ENCODE measurements around the gene POU3F4.

Gene POU3F4

DNA sequence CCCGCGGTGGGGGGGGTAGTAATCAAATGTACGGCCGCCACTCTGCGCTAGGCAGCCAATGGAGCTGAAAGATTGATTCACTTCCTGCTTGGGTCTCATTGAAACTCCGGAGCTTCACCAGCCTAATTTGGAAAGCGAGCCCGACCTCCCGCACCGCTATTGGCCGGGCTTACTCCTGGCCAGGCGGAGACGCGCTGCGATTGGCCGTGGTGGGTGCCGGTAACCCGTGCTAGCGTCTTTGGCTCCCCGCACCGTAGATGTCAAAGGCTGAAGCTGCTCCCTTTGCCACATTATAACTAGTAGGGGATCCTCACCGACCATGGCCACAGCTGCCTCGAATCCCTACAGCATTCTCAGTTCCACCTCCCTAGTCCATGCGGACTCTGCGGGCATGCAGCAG is at the start of gene POU3F4:
TSS of gene POU3F4 (plus strand) at position 285 of the 400 bp plus-strand sequence. CDS start at position 320, 35 bp downstream.
- DNase-seq = peak; percentile 39

DNA sequence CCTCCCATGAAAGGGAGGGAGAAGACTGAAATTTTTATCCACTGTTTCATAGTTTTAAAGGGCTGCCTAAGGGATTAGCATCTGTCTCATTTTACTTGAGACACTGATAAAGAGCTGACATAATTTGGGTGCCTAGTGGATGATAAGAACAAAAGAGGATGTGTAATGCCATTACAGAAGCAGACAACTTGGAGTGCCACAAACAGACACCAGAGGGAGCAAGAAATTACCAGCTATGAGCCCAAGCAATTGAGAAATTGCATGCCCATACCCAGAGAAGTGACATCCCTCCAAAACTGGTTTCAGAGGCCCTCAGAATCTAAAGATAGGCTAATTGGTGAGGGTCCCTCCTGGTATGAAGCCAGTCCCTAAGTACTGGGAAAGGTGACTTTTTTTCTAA is 38.5 kb upstream of the POU3F4 start:
- DNase-seq = no peak

DNA sequence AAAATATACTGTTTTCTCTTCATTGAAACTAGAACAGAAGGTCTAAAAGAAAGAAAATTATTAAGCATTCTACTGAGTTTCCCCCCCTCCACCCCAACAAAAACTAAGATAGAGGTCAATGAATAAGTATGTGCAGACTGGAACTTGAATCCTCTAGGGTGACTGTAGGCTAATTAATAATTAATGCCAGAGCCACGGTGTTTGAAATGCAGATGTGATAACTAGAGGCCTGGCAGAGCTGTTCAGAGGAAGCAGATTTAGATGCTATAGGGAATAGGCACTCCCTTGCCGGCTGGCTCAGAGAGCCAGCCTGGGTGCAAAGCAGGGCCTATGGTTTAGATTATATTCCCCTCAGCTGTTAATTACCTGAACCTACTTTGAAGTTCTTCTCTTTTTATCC is 12.2 kb upstream of the POU3F4 start:
- no peak for DNase-seq

DNA sequence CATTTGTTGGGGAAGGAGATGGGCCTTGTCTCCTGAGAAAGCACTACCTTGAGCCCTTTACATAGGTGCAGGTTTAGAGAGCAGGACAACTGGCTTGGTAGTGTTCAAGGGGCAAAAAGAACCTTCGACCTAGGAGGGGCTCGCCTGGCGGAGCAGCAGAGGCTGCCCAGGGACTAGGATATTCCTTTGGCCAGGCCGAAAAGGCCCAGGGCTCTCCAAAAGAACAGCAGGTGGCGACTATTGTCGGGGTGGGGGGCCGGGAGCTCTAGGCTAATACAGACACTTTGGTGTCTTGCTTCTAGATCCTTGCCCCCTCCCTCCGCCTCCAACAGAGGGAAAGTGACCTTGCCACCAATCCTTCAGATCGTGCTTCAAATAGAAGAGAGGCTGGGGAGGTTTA is 7.1 kb upstream of the POU3F4 start:
- DNase-seq = no peak

DNA sequence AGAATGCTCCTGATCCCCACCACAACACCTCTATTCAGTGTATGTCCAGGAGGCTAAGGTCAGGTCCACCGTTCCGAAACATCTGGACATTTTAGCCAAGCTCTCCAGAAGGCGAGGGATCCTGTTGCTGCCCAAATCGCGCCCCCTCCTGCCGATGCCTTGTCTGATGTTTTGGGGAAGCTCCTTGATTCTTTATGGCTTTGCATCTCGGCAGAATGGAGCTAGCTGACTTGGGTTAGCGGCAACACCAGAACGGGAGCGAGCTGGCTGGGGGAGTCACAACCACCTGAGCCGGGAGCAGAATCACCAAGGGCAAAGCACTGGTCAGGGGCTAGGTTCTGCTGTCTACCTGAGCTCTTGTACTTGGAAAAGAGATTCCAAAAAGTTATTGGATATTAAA is 6.6 kb upstream of the POU3F4 start:
- no peak for DNase-seq

DNA sequence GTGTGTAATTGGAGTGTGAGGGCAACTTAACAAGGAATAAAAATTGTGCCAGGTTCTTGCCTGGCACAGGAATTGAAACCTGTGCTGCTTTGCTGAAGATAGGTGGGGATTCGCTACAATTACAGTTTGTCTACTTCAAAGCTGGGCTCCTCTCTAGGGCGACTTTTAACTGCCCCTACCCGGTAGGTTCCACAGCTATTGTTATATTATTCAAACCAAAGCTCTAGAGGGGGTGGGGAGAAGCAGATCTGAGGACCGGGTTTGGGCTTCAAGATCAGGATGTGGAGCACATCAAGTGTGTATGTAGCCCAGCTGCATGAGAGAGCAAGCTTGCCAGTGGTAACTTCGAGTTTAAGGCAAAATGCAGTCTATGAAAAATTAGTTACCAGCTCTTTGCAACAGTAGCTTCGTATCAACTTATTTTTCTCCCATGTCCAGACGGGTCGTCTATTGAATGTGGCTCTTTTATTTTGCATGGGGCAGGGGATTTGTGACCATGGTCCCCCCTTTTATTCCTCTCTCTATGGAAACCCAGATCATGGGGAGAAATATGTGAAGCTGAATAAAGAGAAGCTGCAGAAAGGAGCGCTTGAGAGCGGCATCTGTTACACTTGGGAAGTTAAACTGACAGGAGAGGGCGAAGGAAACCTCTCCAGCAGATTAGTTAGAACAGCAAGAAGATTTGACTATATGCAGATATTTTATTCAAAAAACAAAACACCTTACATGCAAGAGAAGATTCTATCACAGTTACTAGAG is 3.2 kb upstream of the POU3F4 start:
- DNase-seq = no peak

DNA sequence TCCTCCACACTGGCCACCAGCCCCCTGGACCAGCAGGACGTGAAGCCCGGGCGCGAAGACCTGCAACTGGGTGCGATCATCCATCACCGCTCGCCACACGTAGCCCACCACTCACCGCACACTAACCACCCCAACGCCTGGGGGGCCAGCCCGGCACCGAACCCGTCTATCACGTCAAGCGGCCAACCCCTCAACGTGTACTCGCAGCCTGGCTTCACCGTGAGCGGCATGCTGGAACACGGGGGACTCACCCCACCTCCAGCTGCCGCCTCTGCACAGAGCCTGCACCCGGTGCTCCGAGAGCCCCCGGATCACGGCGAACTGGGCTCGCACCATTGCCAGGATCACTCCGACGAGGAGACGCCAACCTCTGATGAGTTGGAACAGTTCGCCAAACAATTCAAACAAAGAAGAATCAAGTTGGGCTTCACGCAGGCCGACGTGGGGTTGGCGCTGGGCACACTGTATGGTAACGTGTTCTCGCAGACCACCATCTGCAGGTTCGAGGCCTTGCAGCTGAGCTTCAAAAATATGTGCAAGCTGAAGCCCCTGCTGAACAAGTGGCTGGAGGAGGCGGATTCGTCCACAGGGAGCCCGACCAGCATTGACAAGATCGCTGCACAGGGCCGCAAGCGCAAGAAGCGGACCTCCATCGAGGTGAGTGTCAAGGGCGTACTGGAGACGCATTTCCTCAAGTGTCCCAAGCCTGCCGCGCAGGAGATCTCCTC is 600 bp downstream of the POU3F4 start:
- no peak for DNase-seq

DNA sequence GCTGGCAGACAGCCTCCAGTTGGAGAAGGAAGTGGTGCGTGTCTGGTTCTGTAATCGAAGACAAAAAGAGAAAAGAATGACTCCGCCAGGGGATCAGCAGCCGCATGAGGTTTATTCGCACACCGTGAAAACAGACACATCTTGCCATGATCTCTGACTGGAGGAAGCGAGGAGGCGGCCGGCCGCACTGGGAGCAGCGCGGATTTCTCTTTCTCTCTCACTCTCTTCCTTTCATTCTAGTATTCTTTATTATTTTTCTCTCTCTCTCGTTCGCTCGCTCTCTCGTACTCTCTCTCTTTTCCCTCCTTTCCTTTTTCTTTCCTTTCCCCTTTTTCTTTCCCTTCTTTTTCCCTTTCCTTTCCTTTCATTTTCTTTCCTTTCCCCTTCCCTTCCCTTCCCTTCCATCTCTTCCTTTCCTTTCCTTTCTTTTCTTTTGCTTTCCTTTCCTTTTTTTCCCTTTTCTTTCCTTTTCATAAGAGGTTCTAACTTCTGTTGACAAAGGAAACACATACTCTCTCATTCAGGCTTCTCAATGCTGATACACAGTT is 1.2 kb downstream of the POU3F4 start:
- DNase-seq = no peak

DNA sequence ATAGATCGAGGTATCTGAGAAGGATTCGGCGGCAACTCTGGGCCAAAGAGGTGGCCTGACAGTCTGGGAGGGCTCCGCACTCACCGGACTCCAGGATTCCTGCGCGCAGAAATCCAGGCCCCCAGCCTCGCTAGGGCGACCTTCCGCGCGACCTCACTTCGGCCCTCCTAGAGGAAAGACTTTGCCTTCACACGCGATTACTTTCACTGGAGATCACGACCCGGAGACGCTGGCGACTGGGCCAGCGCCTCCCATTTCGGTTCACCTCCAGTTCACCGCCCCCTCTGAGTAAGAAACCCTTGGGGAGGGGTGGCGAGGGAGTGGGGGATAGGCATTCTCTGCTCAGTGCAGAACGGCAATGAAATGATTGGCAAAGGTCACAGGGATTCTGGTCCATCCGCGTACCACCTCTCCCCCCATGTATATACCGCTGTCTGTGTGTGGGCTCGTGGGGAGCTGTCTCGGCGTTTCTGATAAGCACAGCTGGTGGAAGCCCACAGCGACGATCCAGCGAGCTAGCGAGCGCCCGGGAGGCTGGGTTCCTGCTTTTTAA is 2.5 kb downstream of the POU3F4 start:
- DNase-seq = no peak

DNA sequence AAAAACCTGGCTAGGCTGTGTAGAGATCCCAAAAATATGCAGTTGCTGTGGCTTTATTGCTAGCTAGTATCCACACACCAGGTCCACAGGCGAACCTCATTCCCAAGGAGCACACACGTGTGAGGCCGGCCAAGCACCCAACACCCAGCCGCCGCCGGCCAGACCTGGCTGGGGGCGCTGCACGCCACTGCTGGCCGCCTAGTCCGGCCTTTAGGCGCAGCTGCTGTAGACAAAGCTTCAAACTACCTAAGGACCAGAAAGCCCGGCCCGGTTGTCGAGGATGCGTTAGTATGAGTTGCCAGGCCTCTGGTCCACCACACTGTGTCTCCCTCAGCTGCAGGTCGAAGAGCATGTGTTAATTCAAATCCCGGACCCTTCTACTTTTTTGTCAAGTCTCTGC is 3.1 kb downstream of the POU3F4 start:
- DNase-seq = no peak

DNA sequence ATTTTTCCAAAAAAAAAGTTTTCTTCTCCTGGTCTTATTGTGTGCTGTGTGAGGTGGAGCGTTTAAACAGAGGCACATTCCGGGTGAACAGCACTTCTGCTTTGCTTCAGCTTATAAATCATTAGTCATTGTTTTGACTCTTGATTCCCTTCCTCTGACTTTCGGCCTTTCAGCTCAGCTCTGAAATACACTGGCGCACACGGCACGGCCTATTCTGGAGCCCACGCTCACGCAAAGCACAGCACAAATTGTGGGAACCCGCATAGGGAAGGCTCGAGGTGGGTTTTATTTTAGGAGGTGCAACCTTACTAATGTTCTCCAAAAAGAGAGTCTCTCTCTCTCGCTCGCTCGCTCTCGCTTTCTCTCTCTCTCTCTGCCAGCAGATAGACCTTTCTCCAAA is 4.0 kb downstream of the POU3F4 start:
- DNase-seq = no peak

DNA sequence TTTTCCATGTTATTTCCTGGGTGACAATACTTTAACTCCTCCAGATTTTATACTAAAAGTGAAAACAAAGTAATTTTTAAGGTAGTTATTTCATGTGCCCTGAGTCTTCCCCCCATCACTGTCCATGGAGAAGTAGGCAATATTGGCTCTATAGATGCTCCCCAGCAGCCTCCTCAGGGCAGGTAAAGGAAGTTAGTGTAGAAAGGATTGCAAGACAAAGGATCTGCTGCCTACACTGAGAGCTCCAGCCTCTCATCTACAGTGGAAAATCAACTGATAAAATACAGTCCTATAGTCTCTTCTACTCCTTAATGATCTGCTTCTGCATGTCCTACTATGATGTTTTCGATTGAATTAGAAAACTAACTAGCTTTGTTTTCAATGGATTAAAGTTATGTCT is 8.5 kb downstream of the POU3F4 start:
- no peak for DNase-seq

DNA sequence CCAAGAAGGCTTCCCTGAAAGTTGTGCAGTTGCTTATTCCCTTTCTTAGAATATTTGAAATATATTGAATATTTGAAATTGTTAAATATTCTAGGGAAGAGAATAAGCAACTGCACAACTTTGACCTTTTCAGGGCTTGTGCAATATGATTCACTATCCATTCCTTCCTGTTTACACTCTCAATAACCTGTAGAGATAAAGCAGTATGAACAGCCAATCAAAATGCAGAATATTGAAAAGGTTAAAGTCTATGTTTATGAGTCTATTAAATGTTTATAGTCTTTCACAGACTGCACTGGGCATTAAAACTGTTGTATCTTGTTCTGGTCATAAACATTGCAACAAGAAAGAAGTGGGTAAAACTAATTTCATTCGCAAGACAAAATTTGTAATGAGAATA is 13.8 kb downstream of the POU3F4 start:
- no peak for DNase-seq

DNA sequence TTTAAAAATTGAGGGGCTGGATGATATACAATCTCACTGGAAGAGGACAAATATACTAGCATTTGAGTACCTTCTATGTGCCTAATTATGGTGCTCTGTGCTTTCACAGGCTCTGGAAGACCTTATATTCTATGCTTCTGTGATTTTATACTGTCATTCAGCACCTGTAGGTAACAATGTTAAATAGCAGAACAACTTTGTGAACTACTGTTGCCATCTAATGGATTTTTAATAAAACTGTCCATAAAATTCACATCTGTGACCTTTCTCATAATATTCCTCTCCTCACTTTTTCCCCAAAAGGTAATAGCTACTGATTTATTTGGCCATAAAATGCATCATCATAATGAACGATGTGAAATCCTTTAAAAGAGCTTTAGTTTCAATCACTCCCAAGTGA is 21.9 kb downstream of the POU3F4 start:
- no peak for DNase-seq

DNA sequence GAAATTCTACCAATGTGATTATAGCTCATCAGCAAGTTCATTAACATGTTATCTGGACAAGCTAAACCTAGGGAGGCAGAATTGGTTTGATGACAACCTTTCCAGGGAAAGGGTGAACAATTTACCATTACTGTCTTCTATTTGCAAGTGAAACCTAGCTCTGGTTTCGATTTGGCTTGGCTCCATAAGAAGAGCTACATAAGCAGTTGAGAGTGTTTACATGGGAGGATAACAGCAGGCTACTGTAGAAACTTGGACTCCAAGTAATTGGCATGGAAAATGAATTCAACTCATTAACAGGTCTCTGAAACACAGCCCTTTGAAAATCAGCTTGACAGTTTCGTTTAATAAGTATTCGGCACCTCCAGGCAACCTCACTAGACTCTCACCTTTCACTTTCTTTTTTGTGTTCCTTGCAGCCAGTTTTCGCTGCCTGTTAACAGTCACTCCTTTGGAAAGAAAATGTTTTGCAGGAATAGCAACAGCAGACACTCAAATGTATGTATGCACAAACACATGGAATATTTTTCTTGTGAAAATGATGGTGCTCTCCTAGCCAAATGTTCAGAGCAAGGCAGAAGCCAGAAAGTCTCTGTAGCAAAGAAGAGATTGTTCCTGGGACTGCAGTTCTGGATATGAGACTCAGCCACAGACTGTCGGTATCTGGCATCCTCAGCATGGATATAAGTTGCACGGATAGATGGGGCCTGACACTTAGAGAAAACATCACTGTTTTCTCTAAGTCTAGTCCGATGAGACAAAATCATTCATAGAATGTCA is 27.5 kb downstream of the POU3F4 start:
- no peak for DNase-seq
